ENCODE data around the gene ACAD11. TPM values are rescaled to one million over a fixed set of nuclear protein-coding genes. Genes with fewer than 3 reads are reported as not detected.

The ACAD11 gene
- total RNA-seq, 1 experiment from 2014 or later: 15.6 TPM

DNA sequence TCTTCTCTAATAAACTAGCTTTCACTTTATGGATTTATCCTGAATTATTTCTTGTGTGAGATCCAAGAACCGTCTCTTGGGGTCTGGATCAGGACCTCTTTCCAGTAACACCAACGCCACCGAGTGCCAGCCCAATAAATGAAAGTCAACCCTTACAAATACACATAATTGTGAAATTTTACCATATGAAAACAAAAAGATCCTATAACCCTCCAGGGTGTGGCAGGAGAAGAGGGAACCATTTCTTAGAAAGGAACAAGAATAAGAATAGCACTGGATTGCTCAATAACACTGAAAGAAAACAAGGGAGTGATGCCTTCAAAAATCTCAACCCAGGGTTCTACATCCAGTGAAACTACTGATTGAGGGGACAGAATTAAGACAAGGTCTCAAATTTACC, 114.1 kb downstream of the ACAD11 start:
- Histone ChIP-seq H2AFZ (ENCODE audit: low read length) (no peak overlapping the region), H4K20me1 (ENCODE audit: control insufficient read depth, insufficient read depth, insufficient read length) (no peaks in the 10 kb centered on the region), H3K18ac (ENCODE audit: insufficient read length, low read depth, low read length) (no peak overlapping the region), H2BK120ac (ENCODE audit: low read depth, low read length, poor library complexity, severe bottlenecking) (no peak overlapping the region), H3K4me2 (ENCODE audit: insufficient read depth, insufficient read length, low read length) (no peak overlapping the region), H3K27me3 (ENCODE audit: insufficient read depth, low read length) (no peaks in the 10 kb centered on the region), H3K79me2 (ENCODE audit: insufficient read depth, low read length) (no peaks in the 10 kb centered on the region), H3K23ac (ENCODE audit: insufficient read length, low read depth, low read length) (no peak overlapping the region), H2BK5ac (ENCODE audit: insufficient read length, low read length) (no peak overlapping the region), H4K8ac (replicated peaks; ENCODE audit: insufficient read length, low read depth, low read length) (no peak overlapping the region), H2AK5ac (ENCODE audit: insufficient read length, low read length) (no peak overlapping the region), H3K9ac (ENCODE audit: extremely low read depth, insufficient read length, low read length) (no peak overlapping the region), H3K4me1 (ENCODE audit: insufficient read depth, low read length) (no peaks in the 10 kb centered on the region), H2BK12ac (ENCODE audit: insufficient read length, low read depth, low read length) (no peak overlapping the region), H3K56ac (ENCODE audit: insufficient read length, low read depth, low read length) (no peak overlapping the region), H3T11ph (ENCODE audit: low read length) (no peak overlapping the region), H3K14ac (ENCODE audit: insufficient read depth, low read length) (no peak overlapping the region), H2BK20ac (ENCODE audit: low read depth, low read length, poor library complexity, severe bottlenecking) (no peak overlapping the region), H2BK15ac (ENCODE audit: low read depth, low read length) (no peak overlapping the region), H4K5ac (ENCODE audit: insufficient read length, low read depth, low read length) (no peak overlapping the region), H3K23me2 (ENCODE audit: insufficient read length, low read depth, low read length, poor library complexity, severe bottlenecking) (no peaks in the 10 kb centered on the region), H3K27ac (ENCODE audit: insufficient read length, low read depth, low read length) (no peak overlapping the region), H3K9me3 (ENCODE audit: control insufficient read depth, low read depth, low read length) (no peaks in the 10 kb centered on the region), H4K91ac (ENCODE audit: insufficient read length, low read depth, low read length) (no peak overlapping the region), H3K4ac (ENCODE audit: low read depth, low read length) (no peak overlapping the region), H3K79me1 (ENCODE audit: insufficient read depth, low read depth, low read length, poor library complexity, severe bottlenecking) (no peaks in the 10 kb centered on the region)
- H3K4me3 Mint-ChIP-seq: no peak overlapping the region
- peaks cover 3% of the 10 kb centered on the region in 2 experiments; a peak in 3 of 4 replicates for H3K4me1 Mint-ChIP-seq
- no peaks in the 10 kb centered on the region for H3K27me3 Mint-ChIP-seq (ENCODE audit: low read depth)
- H3K27ac Mint-ChIP-seq: no peak overlapping the region
- H3K9me3 Mint-ChIP-seq: no peaks in the 10 kb centered on the region
- H3K36me3 Mint-ChIP-seq (ENCODE audit: insufficient read depth in 1 of 3, low read depth in 3 of 3): peaks cover 0 to 4% (median 0%) of the 10 kb centered on the region in 3 experiments; a peak in 1 of 7 replicates
- DNase-seq: no peak
- WGBS (ENCODE audit: extremely low coverage, insufficient read length, low lambda C conversion rate): no CpG with 5 or more reads among the region's 3 CpGs
- TF ChIP-seq, protein P1, sequence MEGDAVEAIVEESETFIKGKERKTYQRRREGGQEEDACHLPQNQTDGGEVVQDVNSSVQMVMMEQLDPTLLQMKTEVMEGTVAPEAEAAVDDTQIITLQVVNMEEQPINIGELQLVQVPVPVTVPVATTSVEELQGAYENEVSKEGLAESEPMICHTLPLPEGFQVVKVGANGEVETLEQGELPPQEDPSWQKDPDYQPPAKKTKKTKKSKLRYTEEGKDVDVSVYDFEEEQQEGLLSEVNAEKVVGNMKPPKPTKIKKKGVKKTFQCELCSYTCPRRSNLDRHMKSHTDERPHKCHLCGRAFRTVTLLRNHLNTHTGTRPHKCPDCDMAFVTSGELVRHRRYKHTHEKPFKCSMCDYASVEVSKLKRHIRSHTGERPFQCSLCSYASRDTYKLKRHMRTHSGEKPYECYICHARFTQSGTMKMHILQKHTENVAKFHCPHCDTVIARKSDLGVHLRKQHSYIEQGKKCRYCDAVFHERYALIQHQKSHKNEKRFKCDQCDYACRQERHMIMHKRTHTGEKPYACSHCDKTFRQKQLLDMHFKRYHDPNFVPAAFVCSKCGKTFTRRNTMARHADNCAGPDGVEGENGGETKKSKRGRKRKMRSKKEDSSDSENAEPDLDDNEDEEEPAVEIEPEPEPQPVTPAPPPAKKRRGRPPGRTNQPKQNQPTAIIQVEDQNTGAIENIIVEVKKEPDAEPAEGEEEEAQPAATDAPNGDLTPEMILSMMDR (conservative IDR thresholded peaks at IDR 0.05): no peak
